Upper lobe of left lung (tissue), 4 donors: ENCODE results near the gene NLRC4.

Experiments
- CTCF ChIP-seq, 6 experiments: fragments of 450-650 bp in 4 of 6; fragments of 200-600 bp in 2 of 6; sonication (generic) in 2 of 6; IDR thresholded peaks; one replicate each; pipeline ENCODE4 v1.5.1; 2016 to 2019; ENCODE audit warnings: antibody characterized with exemption in 6 of 6
- EP300 ChIP-seq, 4 donors: sonication (generic); formaldehyde crosslinking; IDR thresholded peaks; one replicate each; pipeline ENCODE4 v1.5.1; 2017; ENCODE audit warnings: antibody characterized with exemption in 4 of 4, control low read depth in 2 of 4
- POLR2AphosphoS5 ChIP-seq, 2 donors: sonication (generic); formaldehyde crosslinking; IDR thresholded peaks; one replicate each; pipeline ENCODE4 v1.5.1; 2017; ENCODE audit warnings: antibody characterized with exemption in 2 of 2

GRCh38 chr2:32284321-32284720 is 19.6 kb upstream of the NLRC4 start:
- TF ChIP-seq POLR2AphosphoS5 (IDR thresholded peaks at IDR 0.05) (no peak), CTCF (IDR thresholded peaks at IDR 0.05) (no peak), EP300 (IDR thresholded peaks at IDR 0.05) (no peak)
